ENCODE measurements around the gene MDK. TPM values are rescaled to one million over a fixed set of nuclear protein-coding genes. Genes with fewer than 3 reads are reported as not detected.

Gene MDK
- total and polyA plus RNA-seq, 7 donors: 1.2 to 6.3 (median 1.8) TPM

DNA sequence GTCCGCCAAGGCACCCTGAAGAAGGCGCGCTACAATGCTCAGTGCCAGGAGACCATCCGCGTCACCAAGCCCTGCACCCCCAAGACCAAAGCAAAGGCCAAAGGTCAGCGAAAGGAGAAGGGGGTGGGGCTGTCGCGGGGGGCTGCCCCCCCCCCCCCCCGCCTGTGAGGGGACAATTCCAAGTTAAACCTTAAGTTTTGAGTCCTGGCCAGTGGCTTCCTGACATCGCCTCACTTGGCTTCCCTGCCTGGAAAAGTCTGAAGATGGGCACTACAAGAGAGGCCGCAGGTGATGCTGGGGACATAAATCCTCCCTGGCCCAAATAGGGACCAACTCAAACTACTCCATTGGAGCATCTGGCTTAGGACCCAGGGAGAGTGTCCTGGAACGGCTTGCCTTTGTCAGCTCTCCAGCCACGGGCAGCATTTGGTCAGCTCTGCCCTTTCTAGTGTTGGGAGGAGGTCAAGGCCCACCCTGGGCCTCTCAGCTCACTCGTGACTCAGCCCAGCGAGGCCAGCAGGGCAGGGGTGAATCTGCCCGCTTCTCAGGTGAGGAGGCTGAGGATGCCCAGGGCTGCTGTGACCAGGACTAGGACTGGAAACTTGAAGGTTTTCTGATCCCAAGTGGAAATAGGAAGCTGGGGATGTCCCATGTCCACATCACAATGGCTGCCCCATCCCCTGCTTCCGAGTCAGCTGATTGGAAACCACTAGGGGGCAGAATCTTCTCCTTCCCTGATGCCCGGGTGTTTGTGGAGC lies 1.4 kb downstream of the MDK start:
- intact Hi-C loops (cut with DNase I): loop anchor here in 1 of 2 donors (2.0 kb wide), 1 partner anchor 154 kb away; no protein-coding TSS in a partner anchor
- DNase-seq (peak in 1 of 2 donors; percentile 58), ATAC-seq (no peak)
- H3K9me3 ChIP-seq: no peaks in the 10 kb centered on the region
- no peak overlapping the region for H3K27ac ChIP-seq
- H3K4me1 ChIP-seq: peaks cover 14% of the 10 kb centered on the region
- peaks cover 0 to 41% (median 15%) of the 10 kb centered on the region in 3 donors for H3K27me3 ChIP-seq (ENCODE audit: insufficient read depth in 3 of 3, low read length in 2 of 3)
- H3K36me3 ChIP-seq (ENCODE audit: insufficient read depth in 1 of 2, low read depth in 1 of 2): peaks cover 5 to 12% of the 10 kb centered on the region in 2 donors
- no peak overlapping the region for H3K4me3 ChIP-seq
- 36 to 44% (median 40%) methylated on average over 16 to 18 of the region's 18 CpGs for WGBS, 3 donors
- TF ChIP-seq, protein P1, sequence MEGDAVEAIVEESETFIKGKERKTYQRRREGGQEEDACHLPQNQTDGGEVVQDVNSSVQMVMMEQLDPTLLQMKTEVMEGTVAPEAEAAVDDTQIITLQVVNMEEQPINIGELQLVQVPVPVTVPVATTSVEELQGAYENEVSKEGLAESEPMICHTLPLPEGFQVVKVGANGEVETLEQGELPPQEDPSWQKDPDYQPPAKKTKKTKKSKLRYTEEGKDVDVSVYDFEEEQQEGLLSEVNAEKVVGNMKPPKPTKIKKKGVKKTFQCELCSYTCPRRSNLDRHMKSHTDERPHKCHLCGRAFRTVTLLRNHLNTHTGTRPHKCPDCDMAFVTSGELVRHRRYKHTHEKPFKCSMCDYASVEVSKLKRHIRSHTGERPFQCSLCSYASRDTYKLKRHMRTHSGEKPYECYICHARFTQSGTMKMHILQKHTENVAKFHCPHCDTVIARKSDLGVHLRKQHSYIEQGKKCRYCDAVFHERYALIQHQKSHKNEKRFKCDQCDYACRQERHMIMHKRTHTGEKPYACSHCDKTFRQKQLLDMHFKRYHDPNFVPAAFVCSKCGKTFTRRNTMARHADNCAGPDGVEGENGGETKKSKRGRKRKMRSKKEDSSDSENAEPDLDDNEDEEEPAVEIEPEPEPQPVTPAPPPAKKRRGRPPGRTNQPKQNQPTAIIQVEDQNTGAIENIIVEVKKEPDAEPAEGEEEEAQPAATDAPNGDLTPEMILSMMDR (IDR thresholded peaks at IDR 0.05): peak; percentile 52

DNA sequence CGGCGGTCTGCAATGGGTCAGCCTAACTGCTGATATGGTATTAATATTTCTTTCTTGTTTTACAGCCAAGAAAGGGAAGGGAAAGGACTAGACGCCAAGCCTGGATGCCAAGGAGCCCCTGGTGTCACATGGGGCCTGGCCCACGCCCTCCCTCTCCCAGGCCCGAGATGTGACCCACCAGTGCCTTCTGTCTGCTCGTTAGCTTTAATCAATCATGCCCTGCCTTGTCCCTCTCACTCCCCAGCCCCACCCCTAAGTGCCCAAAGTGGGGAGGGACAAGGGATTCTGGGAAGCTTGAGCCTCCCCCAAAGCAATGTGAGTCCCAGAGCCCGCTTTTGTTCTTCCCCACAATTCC lies 1.9 kb downstream of the MDK start:
- TF ChIP-seq, protein P1 (IDR thresholded peaks at IDR 0.05): no peak
- DNase-seq (no peak), ATAC-seq (no peak)
- peaks cover 14% of the 10 kb centered on the region for H3K4me1 ChIP-seq
- H3K4me3 ChIP-seq: no peak overlapping the region
- intact Hi-C loops (cut with DNase I): loop anchor here in 1 of 2 donors (2.0 kb wide), 1 partner anchor 153 kb away; no protein-coding TSS in a partner anchor
- H3K27me3 ChIP-seq (ENCODE audit: insufficient read depth in 3 of 3, low read length in 2 of 3): peaks cover 0 to 47% (median 15%) of the 10 kb centered on the region in 3 donors
- peaks cover 0 to 7% of the 10 kb centered on the region in 2 donors for H3K36me3 ChIP-seq (ENCODE audit: insufficient read depth in 1 of 2, low read depth in 1 of 2)
- H3K27ac ChIP-seq: no peak overlapping the region
- H3K9me3 ChIP-seq: no peaks in the 10 kb centered on the region
- 71 to 74% (median 72%) methylated on average over 7 of the region's 7 CpGs for WGBS, 3 donors

DNA sequence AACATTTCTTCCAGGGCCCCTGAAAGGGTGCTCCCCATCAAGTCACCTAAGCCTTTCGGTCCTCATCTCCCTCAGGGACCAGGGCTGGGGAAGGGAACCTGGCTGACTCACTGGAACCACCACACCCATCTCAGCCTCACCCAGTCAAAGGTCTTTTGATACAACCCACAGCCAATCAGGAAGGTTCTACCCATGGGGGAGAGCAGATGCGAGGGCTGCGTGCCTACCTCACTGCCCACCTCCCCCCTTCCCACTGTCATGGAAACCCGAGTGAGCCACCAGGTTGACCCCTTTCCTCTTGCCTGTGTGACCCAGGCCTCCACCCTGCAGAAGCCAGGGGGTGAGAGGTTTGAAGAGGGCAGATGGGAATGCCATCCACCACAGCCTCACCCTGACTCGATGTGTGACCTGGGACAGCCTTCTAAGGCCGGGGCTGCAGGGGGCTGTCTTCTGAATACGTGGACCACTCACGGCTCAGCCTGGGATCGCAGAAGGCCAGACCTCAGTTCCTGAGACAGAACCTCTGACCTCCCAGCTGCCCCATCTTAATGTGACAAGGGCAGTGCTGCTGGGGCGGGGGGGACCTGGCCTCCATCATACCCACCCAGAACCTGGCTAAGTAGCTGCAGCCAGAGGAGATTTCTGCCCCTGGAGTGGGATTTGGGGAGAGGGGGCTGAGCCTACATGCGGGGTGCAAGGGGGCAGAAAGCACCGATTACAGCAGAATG lies 2.7 kb downstream of the MDK start:
- peaks cover 0 to 53% (median 15%) of the 10 kb centered on the region in 3 donors for H3K27me3 ChIP-seq (ENCODE audit: insufficient read depth in 3 of 3, low read length in 2 of 3)
- H3K36me3 ChIP-seq (ENCODE audit: insufficient read depth in 1 of 2, low read depth in 1 of 2): peaks cover 0 to 3% of the 10 kb centered on the region in 2 donors
- H3K27ac ChIP-seq: no peak overlapping the region
- H3K9me3 ChIP-seq: no peaks in the 10 kb centered on the region
- peaks cover 16% of the 10 kb centered on the region for H3K4me1 ChIP-seq
- no peak for ATAC-seq
- H3K4me3 ChIP-seq: no peak overlapping the region
- TF ChIP-seq, protein P1 (IDR thresholded peaks at IDR 0.05): no peak
- 88 to 90% (median 90%) methylated on average over 12 of the region's 12 CpGs for WGBS, 3 donors
- no peak for DNase-seq
- intact Hi-C loops (cut with DNase I): loop anchor here in 1 of 2 donors (2.0 kb wide), 1 partner anchor 153 kb away; no protein-coding TSS in a partner anchor

DNA sequence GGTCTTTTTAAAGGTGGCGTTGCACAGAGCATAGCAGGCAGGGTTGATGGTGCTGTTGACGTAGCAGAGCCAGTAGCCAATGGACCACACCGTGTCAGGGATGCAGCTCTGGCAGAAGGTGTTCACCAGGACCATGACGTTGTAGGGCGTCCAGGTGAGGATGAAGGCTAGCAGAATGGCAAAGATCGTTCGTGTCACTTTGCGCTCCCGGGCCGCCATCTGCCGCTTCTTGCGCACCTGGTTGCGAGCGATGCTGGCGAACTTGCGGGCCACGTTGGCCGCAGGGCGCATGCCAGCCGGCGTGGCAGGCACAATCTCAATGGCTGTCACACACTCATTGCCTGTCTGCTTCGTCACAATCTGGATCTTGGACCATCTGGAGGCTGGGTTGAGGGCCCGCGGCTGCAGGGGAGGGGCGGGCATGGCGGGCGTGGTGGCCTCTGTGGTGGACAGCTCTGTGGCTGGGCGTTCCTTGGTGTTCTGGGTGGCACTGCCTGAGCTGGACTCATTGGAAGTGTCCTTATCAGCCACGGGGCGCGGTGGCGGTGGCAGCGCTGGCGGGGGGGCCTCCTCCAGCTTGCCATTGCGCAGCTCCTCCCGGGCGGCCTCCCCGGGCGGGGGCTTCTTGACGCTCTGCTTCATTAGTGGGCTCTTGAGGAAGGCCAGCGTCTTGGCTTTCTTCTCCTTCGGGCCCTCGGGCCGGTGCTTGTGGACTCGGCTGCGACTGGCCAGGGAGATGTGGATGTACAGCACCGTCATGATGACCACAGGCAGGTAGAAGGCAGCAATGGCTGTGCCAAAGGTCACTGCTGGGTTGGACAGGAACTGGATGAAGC lies 3.9 kb downstream of the MDK start:
- no peak for DNase-seq
- no peak for ATAC-seq
- intact Hi-C loops (cut with DNase I): no loop called here
- H3K27ac ChIP-seq: no peak overlapping the region
- H3K36me3 ChIP-seq (ENCODE audit: insufficient read depth in 1 of 2, low read depth in 1 of 2): no peaks in the 10 kb centered on the region
- WGBS, 3 donors: 95 to 96% (median 96%) methylated on average over 42 to 47 of the region's 47 CpGs
- H3K27me3 ChIP-seq (ENCODE audit: insufficient read depth in 3 of 3, low read length in 2 of 3): peaks cover 0 to 66% (median 23%) of the 10 kb centered on the region in 3 donors
- peaks cover 23% of the 10 kb centered on the region for H3K4me1 ChIP-seq
- H3K4me3 ChIP-seq: no peak overlapping the region
- H3K9me3 ChIP-seq: no peaks in the 10 kb centered on the region
- TF ChIP-seq, protein P1 (IDR thresholded peaks at IDR 0.05): no peak
